Activated naive CD8-positive, alpha-beta T cell treated with anti-CD3 and anti-CD28 coated beads, Interleukin-2, amount 50 U/mL, for 16 hours (primary cell): ENCODE data around the gene GRPR.
"Not testable (repeated sequence)": the region's sequence is repeated elsewhere in the genome, so short reads cannot be mapped to it uniquely, and the experiment has no call there.

ENCODE experiments used
- DNase-seq: peaks from one replicate; pipeline ENCODE4 v3.0.0-alpha.2; 2020; ENCODE audit warnings: low read depth, low spot score

Gene GRPR

DNA sequence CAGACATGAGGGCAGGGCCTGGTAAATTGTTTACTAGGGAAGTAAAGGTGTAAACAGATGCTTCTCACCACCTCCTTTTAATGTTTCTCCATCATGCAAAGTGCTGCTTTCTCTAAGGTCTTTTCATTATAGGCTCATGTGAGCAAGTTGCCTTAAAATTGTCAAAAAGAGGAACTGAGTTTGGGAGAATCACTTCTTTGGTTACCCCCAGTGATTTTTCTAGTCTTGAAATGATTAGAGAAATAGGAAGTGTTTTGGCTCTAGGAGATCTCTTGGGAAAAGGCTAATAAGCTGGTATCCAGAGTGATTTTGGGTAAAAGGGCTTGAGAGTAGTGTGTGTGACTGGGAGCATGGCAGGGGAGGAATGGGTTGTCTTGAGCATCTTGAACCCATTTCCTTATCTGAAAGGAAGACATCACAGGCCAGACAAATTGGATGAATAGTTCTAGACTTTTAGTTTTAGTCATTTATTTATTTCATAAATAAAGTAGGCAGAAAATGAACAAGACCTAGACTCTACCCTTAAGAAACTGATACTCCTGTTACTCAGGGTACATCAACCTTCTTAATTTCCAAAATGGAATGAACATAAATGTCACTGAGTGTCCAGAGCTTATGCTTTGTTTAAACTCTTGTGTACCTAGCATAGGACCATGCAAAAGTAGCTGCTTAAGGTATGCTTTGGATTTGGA, 14.2 kb downstream of the GRPR start:
- DNase-seq = no peak

DNA sequence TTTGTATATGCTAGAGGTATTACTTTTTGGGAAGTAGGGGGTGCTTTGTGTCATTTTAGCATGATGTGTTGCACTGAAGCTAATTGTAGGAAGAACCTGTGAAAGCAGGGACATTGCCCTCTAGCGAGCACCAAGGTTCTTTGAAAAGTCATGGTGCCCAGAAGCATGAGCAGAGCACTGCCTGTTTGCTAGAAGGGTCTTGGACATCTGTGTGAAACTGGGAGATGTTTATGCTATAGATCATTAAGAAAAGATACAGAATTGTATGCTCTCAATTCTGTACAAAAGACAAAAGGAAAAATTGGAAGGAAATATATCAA, 14.7 kb downstream of the GRPR start:
- DNase-seq = no peak

DNA sequence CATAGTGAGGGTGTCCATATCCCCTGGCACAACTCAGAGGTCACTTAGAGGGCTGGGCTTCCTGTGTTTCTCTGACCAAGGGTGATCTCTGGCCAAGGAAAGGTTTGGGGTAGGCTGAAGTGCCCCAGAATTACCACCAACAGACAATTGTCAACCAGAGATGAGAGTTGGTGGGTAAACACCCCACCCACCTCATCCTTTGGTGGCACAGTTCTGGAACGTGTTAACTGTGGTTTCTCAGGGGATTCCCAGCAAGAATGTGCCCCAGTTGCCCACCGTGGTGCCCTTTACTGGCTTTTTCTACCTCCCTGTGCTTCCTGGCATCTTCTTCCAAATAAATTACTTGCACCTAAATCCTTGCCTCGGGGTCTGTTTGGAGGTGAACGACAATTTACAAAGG, 17.1 kb downstream of the GRPR start:
- DNase-seq = no peak

DNA sequence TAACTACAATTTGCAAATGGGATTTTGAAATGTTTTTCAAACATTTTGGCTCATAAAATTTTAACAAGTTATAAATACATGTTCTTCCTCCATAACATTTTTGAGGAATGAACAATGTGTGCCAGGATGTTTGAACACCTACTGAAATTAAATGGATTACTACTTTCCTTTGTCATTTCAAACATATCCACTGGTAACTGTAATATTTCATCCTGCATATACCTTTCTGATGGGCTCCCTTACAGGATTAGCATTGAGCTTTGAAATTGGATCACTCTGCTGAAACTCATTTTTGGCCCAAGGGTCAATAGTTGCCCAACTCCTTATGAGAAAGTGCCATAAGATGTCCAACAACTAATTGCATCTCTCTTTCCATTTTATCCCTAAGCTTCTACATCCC, 17.6 kb downstream of the GRPR start:
- DNase-seq = no peak

DNA sequence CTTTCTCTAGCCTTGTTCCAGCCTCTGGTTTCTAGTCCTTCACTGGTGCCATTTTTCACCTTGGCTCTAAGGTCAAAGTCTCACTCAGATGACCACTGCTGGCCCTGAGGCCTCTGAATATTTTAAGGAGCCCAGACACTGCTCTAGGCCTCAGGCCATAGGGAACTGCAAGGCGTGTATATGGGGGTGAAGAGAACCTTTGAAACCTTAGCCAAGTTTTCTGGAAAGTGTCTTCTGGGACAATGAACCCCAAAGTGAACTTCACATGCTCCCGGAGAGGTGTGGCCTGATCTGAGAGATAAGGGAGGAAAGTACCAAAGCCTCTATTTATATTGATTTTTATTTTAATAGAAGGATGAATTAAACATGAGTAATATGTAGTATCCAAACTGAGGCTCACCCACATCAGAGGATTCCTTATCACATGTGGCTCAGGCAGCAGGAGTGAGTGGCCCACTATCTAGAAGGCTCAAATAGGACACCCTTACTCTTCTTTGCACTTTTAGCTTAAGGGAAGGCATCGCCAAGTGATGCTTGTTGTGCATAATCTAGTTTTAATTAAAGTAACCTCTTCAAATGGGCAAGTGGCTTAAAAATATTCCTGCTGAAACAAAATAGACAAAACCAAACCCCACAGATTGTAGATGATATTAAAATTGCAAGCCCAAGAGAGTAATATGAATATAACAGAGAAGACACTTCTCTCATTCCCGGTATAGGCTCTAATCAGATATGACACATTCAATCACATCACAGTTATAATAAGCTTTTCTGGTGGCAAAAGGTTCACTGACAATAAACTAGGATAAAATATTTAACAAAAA, 18.3 kb downstream of the GRPR start:
- no peak for DNase-seq

DNA sequence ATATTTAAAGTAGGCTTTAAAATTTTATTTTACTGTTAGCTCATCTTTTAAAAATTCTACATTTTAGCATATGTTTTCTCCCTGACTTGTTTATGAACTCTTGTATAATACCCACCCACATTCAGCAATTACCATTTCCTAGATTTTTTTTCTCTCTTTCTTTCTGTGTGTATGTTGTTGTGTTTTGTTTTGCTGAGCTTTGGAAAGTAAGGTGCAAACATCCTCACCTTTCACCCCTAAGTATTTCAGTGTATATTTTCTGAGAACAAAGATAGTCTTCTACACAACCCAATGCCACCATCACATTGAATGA, 18.8 kb downstream of the GRPR start:
- DNase-seq = no peak

DNA sequence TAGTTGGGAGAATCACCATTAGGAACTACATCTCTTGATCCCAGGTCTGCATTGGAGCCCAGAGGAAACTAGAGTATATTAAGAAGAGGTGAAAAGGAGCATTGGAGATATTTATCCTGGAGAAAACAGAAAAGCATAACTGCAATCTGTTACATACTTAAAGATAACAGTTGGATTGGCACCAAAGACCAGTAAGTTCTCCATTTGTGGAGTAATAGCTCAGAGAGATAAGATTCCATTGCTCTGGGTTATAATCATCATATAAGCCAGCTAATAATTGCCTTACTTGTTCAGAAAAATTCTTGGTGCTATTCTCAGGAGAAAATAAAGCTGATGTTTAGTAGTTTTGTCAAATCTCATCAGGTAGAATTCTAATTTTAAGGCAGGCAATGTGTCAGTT, 20.6 kb downstream of the GRPR start:
- DNase-seq = no peak

DNA sequence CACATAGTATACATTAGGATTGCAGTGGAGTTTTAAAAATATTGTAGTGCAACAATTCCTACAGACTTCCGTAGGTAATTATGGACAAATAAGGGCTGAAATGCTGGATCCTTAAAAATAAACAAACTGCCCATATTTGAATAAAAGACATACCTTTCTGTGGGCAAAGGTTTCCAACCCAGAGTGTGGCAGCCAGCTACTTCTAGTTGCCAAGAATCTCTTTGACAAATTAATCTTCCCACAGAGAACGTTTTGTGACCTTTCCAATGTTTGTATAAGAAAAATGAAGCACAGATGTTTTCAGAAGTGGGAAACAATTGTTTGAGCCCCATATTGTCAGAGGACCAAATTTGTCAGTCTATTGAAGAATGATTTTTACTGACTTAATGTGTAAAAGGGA, 21.1 kb downstream of the GRPR start:
- DNase-seq = no peak

DNA sequence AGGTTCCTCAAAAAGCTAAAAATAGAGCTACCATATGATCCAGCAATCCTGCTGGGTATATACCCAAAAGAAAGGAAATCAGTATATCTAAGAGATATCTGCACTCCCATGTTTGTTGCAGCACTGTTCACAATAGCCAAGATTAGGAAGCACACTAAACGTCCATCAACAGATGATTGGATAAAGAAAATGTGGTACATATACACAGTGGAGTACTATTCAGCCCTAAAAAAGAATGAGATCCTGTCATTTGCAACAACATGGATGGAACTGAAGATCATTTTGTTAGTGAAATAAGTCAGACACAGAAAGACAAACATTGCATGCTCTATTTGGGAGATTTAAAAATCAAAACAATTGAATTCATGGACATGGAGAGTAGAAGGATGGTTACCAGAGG, 21.7 kb downstream of the GRPR start:
- not testable (repeated sequence) for DNase-seq

DNA sequence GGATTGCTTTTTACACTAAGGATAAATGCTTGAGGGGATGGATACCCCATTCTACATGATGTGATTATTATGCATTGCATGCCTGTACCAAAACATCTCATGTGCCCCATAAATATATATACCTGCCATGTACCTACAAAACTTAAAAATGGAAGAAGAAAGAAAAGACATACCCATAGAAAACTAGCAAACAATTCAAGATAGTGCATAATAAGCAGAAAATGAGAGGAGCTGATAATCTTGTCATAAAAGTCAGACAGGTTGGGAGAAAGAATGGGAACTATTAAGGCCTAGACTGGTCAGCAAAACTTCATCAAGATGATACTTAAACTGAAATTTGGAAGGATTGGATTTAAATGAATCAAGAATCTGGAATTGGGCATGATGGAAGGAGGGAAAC, 22.3 kb downstream of the GRPR start:
- no peak for DNase-seq

DNA sequence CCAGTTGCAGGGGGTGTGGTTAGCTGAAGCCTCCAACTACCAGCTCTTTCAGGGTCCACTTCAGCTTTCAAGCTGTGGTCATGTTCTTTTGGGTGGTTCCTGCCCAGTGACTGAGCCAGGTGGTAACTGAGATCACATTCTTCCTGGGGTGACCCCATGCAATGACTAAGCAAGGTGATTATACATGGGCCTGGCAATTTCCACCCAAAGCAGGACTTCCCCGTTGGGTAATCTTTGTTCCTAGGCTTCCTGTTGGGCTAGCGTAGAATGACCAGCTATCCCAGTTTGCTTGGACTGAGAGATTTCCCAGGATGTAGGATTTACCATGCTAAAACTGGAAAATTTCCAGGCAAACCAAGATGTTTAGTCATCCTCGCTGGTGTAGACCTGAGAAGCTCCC, 25.5 kb downstream of the GRPR start:
- no peak for DNase-seq

DNA sequence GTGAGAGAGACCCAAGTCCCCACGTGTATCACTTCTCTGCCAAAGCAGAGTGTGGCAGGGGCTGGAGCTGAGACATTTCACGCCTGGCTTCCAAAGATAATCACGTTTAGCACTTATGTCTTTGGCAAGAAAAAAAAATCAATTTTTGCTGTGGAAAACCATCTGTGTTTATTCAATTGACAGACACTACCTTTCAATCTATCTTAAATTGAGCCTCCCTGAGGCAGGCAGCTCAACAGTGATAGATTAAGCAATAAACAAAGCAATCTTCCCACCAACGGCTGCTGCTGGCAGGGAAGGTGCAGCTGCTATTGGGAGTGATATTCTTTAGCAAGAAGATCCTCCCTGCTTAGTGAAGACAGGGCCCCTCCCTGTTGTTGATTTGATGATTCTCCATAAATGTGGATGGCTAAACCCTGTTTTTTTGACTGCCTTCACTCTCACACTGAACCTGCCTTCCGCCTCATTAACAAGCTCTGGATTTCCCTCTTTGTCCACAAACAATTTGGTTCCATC, 32.3 kb downstream of the GRPR start:
- DNase-seq = no peak

DNA sequence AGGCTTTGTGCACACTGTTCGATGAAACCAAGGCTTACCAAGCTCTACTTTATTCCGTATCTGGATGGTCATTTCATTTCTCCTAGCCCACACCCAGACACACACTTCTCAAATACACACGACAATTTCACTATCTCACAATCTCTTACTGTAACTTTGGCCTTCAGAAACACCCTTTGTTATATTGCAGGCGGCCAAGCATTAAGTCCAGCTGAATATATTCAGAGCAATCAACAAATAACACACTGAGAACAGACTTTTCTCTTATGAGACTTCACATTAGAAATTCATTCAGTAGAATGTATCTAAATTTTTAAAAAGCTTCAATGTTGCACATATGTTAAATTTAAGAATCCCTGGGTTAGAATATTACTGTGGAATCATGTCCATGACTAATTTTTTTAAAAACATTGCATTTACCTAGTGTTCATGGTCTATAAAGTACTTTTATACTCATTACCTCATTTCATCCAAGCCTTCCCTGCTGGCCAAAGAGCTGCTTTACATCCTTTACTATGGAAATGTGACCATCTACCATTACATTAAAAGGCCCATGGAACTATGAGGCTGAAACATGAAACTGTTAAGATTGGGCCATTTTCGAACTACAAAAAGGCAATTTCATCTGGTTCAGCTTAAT, 33.4 kb downstream of the GRPR start:
- no peak for DNase-seq

DNA sequence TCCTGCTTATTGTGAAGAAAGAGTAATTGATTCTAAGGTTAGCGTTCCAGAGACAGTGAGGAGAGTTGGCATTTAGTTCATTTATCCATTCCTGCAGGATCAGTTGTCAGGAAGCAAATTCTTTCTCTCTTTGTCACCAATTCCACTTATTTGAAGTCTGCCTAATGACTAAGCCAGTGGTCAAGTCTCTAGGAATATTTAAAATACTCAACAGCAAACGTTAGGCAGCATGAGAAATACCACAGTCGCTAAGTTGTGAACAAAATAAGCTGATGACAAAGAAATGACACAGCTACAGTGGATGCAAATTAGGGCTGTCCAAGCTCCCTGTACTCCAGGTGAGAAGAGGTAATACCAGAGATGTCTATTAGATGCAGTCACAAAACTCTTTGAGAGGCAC, 37.4 kb downstream of the GRPR start:
- DNase-seq = no peak

DNA sequence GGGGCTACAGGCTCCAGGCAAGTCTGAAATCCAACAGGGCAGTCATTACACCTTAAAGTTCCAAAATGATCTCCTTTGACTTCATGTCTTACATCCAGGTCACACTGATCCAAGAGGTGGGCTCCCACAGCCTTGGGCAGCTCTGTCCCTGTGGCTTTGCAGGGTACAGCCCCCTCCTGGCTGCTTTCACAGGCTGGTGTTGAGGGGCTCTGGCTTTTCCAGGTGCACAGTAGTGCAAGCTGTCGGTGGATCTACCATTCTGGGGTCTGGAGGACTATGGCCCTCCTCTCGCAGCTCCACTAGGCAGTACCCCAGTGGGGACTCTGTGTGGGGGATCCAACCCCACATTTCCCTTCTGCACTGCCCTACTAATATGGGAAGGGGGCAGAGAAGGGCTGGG, 37.8 kb downstream of the GRPR start:
- not testable (repeated sequence) for DNase-seq

DNA sequence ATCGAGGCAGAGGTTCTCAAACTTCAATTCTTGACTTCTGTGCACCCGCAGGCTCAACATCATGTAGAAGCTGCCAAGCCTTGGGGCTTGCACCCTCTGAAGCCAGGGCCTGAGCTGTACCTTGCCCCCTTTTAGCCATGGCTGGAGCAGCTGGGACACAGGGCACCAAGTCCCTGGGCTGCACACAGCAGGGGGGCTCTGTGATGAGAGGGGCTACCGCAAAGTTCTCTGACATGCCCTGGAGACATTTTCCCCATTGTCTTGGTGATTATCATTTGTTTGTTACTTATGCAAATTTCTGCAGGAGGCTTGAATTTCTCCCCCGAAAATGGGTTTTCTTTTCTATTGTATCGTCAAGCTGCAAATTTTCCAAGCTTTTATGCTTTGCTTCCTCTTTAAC, 39.0 kb downstream of the GRPR start:
- no peak for DNase-seq

DNA sequence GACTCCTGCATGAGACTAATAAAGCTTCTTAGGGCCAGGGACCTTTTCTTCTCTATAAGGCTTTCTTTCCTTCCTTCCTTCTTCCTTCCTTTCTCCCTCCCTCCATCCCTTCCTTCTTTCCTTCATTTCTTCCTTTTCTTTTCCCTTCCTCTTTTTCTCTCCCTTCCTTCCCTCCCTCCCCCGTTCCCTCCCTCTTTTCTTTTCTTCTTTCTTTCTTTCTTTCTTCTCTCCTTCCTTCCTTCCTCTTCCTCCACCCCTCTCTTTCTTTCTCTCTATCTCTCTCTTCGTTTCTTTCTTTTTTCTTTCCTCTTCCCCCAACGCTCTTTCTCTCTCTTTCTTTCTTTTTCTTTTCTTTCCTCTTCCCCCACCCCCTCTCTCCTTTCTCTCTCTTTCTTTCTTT, 41.4 kb downstream of the GRPR start:
- DNase-seq = no peak

DNA sequence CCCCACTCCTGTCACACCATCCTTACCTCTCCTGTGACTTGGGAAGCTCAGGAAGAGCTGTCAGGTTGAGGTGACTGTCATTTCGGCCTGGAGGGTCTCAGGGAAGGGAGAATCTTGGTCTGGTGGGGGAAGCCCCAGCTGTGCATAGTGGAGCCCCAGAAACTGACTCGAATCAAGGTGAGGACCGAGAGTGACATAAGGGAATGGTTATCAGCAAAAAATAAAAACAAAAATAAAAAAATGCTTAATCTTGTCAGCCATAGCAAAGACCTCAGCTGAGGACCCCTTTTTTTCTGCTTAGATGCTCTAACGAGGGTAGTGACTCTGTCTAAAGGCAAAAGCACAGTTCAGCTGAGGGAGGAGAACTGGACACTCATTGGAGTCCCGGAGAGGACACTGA, 43.8 kb downstream of the GRPR start, which contains the start of gene MAGEB17:
Gene MAGEB17 (plus strand): TSS at position 301 of the 400 bp plus-strand sequence. CDS start 2,902 bp downstream, outside the sequence.
- DNase-seq = no peak

DNA sequence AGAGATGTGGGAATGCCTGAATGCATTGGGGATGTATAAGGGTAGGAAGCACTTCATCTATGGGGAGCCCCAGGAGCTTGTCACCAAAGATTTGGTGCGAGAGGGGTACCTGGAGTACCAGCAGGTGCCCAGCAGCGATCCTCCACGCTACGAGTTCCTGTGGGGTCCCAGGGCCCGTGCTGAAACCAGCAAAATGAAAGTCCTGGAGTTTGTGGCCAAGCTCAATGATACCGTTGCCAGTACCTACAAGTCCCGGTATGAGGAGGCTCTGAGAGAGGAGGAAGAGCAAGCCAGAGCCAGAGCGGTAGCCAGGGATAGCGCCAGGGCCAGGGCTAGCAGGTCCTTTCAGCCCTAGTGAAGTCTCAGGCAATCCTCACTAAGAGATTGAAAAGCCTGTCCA, 47.7 kb downstream of the GRPR start:
- DNase-seq = no peak

DNA sequence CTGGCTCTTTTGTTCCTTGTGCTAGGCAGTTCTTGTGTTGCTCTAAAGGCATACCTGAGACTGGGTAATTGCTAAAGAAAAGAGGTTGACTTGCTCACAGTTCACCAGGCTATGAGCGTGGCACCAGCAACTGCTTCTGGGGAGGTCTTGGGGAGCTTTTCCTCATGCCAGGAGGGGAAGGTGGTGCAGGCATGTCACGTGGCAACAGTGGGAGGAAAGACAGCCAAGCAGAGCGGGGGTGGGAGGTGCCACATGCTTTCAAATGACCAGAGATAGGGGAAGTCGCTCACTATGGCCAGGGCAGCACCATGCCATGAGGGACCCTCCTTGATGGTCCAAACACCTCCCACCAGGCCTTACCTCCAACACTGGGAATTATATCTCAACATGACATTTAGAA, 48.6 kb downstream of the GRPR start:
- DNase-seq = no peak

DNA sequence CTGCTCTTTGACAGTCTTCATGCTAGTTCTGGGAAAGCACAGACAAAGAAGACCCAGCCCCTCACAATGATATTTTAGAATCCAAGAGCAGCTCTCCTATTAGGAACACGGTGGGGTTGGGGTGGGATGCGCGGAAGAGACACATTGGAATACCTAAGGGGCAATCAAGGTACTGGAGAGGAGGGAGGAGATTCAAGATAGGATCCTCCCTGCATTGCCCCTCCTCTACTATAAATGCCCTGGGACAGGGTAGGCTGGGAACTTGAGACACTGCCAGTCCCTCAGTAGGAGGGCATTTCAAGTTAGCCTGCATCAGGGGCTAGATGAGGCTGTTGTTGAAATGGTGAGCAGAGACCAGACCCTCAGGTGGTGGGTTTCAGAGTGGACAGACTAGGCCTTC, 49.0 kb downstream of the GRPR start:
- no peak for DNase-seq

DNA sequence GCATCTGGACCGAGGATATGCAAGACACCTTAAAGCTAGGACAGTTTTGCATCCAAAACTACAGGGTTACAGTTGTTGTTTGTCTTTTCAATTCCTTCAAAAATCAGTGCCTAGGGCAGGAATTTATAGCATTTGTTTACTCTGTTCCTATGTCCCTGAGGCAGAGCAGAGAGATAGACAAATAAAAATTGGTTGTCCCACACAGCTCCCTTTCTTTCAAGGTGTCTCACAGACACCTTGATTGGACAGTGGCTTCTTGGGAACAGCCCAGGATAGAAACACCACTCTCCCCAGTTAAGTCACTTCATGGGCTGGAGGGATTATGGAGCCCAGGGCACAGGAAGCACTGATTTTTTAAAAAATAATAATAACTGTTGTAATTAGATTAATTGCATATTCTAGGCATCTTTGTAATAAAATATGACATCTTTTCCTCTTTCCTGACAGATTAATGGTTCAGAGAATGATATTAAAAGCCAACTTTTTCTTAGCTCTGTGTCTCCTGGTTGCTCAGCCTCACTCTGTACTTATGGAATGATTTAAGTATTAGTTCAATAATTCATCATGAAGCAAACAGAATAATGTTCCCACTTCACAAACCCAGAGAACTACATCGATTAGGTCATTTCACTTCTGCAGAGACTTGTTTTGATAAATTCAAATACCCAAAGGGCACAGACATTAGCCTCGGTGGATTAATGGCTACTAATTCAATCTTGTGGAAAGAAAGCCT, 52.1 kb downstream of the GRPR start:
- no peak for DNase-seq
